Lower lobe of right lung (tissue), 2 donors: ENCODE data around the gene TRIM9. TPM values are rescaled to one million over a fixed set of nuclear protein-coding genes. Genes with fewer than 3 reads are reported as not detected.

Experiments
- ATAC-seq, 2 donors: fragments of 200-7000 bp; cut with Tn5 transposase; one replicate each; pipeline ENCODE4 v1.9.1; 2020 to 2022; ENCODE audit warnings: mild to moderate bottlenecking in 2 of 2, moderate library complexity in 2 of 2
- DNase-seq: peaks from one replicate; pipeline ENCODE4 v3.0.0-alpha.2; 2020
- H3K27ac ChIP-seq: fragments of 200-600 bp; one replicate; pipeline ENCODE4 v1.8.0; 2022
- H3K27me3 ChIP-seq: fragments of 200-600 bp; one replicate; pipeline ENCODE4 v1.8.0; 2022; ENCODE audit warnings: low read depth
- H3K36me3 ChIP-seq: fragments of 200-600 bp; one replicate; pipeline ENCODE4 v1.8.0; 2022; ENCODE audit warnings: mild to moderate bottlenecking
- H3K4me1 ChIP-seq: fragments of 200-600 bp; one replicate; pipeline ENCODE4 v1.8.0; 2022
- H3K4me3 ChIP-seq: fragments of 200-600 bp; one replicate; pipeline ENCODE4 v1.8.0; 2022; ENCODE audit warnings: mild to moderate bottlenecking
- H3K9me3 ChIP-seq: fragments of 200-600 bp; one replicate; pipeline ENCODE4 v1.8.0; 2022
- CTCF ChIP-seq: fragments of 200-600 bp; IDR thresholded peaks from one replicate; pipeline ENCODE4 v1.8.0; 2022; ENCODE audit warnings: antibody characterized with exemption, mild to moderate bottlenecking
- intact Hi-C: fragments of 100-400 bp; cut with DNase I; formaldehyde crosslinking; loops from one replicate; pipeline ENCODE4 v1.11.0; 2022
- total RNA-seq: library from RNA; stranded (reverse); fragmentation: NEBNext Ultra II Directional; extraction: Animal tissue kit (Norgen Biotek cat#: 25700); gene quantifications from one replicate; pipeline ENCODE4 v1.2.1, GENCODE V29; 2021
- donor health status: DM: no; HTN: yes; CAD: no; lungs with severe emphysema.

Gene TRIM9
- total RNA-seq, 1 donor from 2014 or later = 0.92 TPM

GRCh38 chr14:51131516-51131915 is 36.6 kb upstream of the TRIM9 start:
- DNase-seq = no peak
- TF ChIP-seq CTCF = no peak
- ATAC-seq = no peak

GRCh38 chr14:51129130-51129529 is 34.2 kb upstream of the TRIM9 start:
- H3K4me1 ChIP-seq = no peaks in the 10 kb centered on the region
- no peak overlapping the region for H3K4me3 ChIP-seq
- intact Hi-C loops = no loop called here
- H3K9me3 ChIP-seq = no peaks in the 10 kb centered on the region
- H3K27me3 ChIP-seq = no peaks in the 10 kb centered on the region
- ATAC-seq (no peak), DNase-seq (no peak)
- TF ChIP-seq CTCF = no peak
- no peak overlapping the region for H3K27ac ChIP-seq
- H3K36me3 ChIP-seq = no peaks in the 10 kb centered on the region

More at GRCh38 chr14:51131516-51131915, 36.6 kb upstream of the TRIM9 start:
- no peaks in the 10 kb centered on the region for H3K27me3 ChIP-seq
- no peak overlapping the region for H3K27ac ChIP-seq
- H3K4me1 ChIP-seq = no peaks in the 10 kb centered on the region
- no peaks in the 10 kb centered on the region for H3K9me3 ChIP-seq
- intact Hi-C loops = no loop called here
- H3K36me3 ChIP-seq = no peaks in the 10 kb centered on the region
- no peak overlapping the region for H3K4me3 ChIP-seq

- Histone ChIP-seq H3K4me1 (no peaks in the 10 kb centered on the region), H3K36me3 (no peaks in the 10 kb centered on the region), H3K27ac (no peak overlapping the region), H3K27me3 (no peaks in the 10 kb centered on the region), H3K9me3 (no peaks in the 10 kb centered on the region), H3K4me3 (no peak overlapping the region)
- ATAC-seq (no peak), DNase-seq (no peak)
- TF ChIP-seq CTCF = no peak
- intact Hi-C loops = no loop called here
Observed at GRCh38 chr14:51124029-51124428, 29.1 kb upstream of the TRIM9 start.

- no peaks in the 10 kb centered on the region for H3K9me3 ChIP-seq
- intact Hi-C loops = no loop called here
- no peaks in the 10 kb centered on the region for H3K36me3 ChIP-seq
- H3K4me3 ChIP-seq = no peak overlapping the region
- no peak overlapping the region for H3K27ac ChIP-seq
- TF ChIP-seq CTCF = no peak
- H3K4me1 ChIP-seq = no peaks in the 10 kb centered on the region
- DNase-seq (no peak), ATAC-seq (no peak)
- H3K27me3 ChIP-seq = no peaks in the 10 kb centered on the region
Observed at GRCh38 chr14:51121096-51121495, 26.2 kb upstream of the TRIM9 start.

- intact Hi-C loops = no loop called here
- no peak overlapping the region for H3K4me3 ChIP-seq
Observed at GRCh38 chr14:51119411-51120051, 24.6 kb upstream of the TRIM9 start.

More at GRCh38 chr14:51119411-51120051, 24.6 kb upstream of the TRIM9 start:
- no peak overlapping the region for H3K27ac ChIP-seq
- no peaks in the 10 kb centered on the region for H3K36me3 ChIP-seq
- no peak for TF ChIP-seq CTCF
- ATAC-seq = no peak
- DNase-seq = no peak
- H3K4me1 ChIP-seq = no peaks in the 10 kb centered on the region
- no peaks in the 10 kb centered on the region for H3K27me3 ChIP-seq
- no peaks in the 10 kb centered on the region for H3K9me3 ChIP-seq
